Activated B cell treated with CpG ODN at 0.5 μM for 24 hours (primary cell): ENCODE data around the gene MLLT3. TPM values are rescaled to one million over a fixed set of nuclear protein-coding genes. Genes with fewer than 3 reads are reported as not detected.

Experiments used
- ATAC-seq: fragments of 200-7000 bp; cut with Tn5 transposase; one replicate; pipeline ENCODE4 v1.10.0; 2021; ENCODE audit warnings: low read depth, mild to moderate bottlenecking, moderate library complexity
- CTCF ChIA-PET: fragments of 350-600 bp; sonication (Branson Sonifier 250); formaldehyde crosslinking; loops from one replicate; lab custom pipeline; 2021; ENCODE audit warnings: antibody characterized with exemption; lab: Charles Lee
- POLR2A ChIA-PET: fragments of 350-600 bp; sonication (Branson Sonifier 250); formaldehyde crosslinking; loops from one replicate; lab custom pipeline; 2021; ENCODE audit warnings: antibody characterized with exemption; lab: Charles Lee
- DNase-seq: peaks from one replicate; pipeline ENCODE4 v3.0.0; 2022
- H3K27ac Mint-ChIP-seq: one replicate; pipeline ENCODE4 v1.8.0; 2020; ENCODE audit warnings: mixed read lengths
- H3K27me3 Mint-ChIP-seq: one replicate; pipeline ENCODE4 v1.8.0; 2021; ENCODE audit warnings: mixed read lengths
- H3K36me3 Mint-ChIP-seq: one replicate; pipeline ENCODE4 v1.8.0; 2021; ENCODE audit warnings: low read depth, mixed read lengths
- H3K4me1 Mint-ChIP-seq: one replicate; pipeline ENCODE4 v1.8.0; 2021; ENCODE audit warnings: mixed read lengths
- H3K4me3 Mint-ChIP-seq: one replicate; pipeline ENCODE4 v1.8.0; 2020; ENCODE audit warnings: mild to moderate bottlenecking, mixed read lengths
- H3K9me3 Mint-ChIP-seq: one replicate; pipeline ENCODE4 v1.8.0; 2020; ENCODE audit warnings: mixed read lengths
- intact Hi-C: fragments of 100-400 bp; cut with micrococcal nuclease; formaldehyde crosslinking; loops from one replicate; pipeline ENCODE4 v1.15.1; 2024
- total RNA-seq: library from RNA; stranded (reverse); gene quantifications from 2 replicates; pipeline ENCODE4 v1.2.3, GENCODE V29; 2022
- TF ChIP-seq, protein P1 (sequence below): fragments of 200-600 bp; IDR thresholded peaks from one replicate; pipeline ENCODE4 v1.8.0; 2022; ENCODE audit warnings: antibody characterized with exemption, mild to moderate bottlenecking

The MLLT3 gene
- total RNA-seq, 1 donor from 2014 or later: 1.5 TPM

DNA sequence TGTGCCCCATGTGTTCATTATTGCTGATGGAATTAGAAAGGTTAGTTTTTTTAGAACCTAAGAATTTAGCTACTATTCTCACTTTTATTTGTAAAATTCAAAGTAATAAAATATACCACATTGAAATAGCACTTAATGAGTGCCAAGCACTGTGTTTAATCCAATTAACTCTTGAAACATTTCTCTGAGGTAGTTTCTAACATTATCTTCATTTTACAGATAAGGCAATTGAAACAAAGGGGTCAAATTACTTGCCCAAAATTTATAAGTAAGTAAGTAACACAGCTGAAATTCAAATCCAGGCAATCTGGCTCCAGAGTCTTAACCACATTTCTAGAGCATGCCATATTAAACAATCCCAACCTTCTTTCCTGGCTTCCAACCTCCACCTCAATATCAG is 84.2 kb downstream of the MLLT3 start:
- TF ChIP-seq, protein P1, sequence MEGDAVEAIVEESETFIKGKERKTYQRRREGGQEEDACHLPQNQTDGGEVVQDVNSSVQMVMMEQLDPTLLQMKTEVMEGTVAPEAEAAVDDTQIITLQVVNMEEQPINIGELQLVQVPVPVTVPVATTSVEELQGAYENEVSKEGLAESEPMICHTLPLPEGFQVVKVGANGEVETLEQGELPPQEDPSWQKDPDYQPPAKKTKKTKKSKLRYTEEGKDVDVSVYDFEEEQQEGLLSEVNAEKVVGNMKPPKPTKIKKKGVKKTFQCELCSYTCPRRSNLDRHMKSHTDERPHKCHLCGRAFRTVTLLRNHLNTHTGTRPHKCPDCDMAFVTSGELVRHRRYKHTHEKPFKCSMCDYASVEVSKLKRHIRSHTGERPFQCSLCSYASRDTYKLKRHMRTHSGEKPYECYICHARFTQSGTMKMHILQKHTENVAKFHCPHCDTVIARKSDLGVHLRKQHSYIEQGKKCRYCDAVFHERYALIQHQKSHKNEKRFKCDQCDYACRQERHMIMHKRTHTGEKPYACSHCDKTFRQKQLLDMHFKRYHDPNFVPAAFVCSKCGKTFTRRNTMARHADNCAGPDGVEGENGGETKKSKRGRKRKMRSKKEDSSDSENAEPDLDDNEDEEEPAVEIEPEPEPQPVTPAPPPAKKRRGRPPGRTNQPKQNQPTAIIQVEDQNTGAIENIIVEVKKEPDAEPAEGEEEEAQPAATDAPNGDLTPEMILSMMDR: no peak
- H3K27me3 Mint-ChIP-seq: no peaks in the 10 kb centered on the region
- ATAC-seq (no peak), DNase-seq (no peak)
- intact Hi-C loops: no loop called here
- H3K27ac Mint-ChIP-seq: no peak overlapping the region
- ChIA-PET POLR2A (no interaction called here), CTCF (interaction anchor here (0.6 kb wide), 1 partner anchor 25 kb away, joined by 3 read pairs; no protein-coding TSS in a partner anchor)
- peaks cover 8% of the 10 kb centered on the region for H3K36me3 Mint-ChIP-seq
- H3K4me3 Mint-ChIP-seq: no peak overlapping the region
- peaks cover 19% of the 10 kb centered on the region for H3K9me3 Mint-ChIP-seq
- no peaks in the 10 kb centered on the region for H3K4me1 Mint-ChIP-seq

DNA sequence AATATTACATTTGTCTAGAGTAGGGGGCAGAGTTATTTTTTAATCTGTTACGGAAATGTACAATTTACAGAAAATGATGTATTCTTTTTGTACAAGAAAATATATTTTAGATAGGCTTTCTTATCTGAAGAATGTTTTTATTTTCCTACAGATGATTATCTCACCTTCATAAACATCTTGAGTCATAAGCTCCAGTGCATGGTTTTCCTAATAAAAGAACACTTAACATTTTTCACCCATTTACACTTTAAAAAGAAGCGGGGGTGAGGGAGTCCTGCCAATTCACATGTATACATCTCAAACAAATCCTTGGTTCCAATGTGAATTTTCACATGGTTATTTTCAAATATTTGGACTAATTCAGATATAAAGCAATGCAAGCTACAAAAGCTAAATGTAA is 85.0 kb downstream of the MLLT3 start:
- intact Hi-C loops: no loop called here
- no peaks in the 10 kb centered on the region for H3K4me1 Mint-ChIP-seq
- DNase-seq (no peak), ATAC-seq (no peak)
- no peak overlapping the region for H3K27ac Mint-ChIP-seq
- POLR2A ChIA-PET: no interaction called here
- TF ChIP-seq, protein P1: no peak
- peaks cover 19% of the 10 kb centered on the region for H3K9me3 Mint-ChIP-seq
- H3K27me3 Mint-ChIP-seq: no peaks in the 10 kb centered on the region
- H3K4me3 Mint-ChIP-seq: no peak overlapping the region
- H3K36me3 Mint-ChIP-seq: peaks cover 8% of the 10 kb centered on the region
- CTCF ChIA-PET: no interaction called here

DNA sequence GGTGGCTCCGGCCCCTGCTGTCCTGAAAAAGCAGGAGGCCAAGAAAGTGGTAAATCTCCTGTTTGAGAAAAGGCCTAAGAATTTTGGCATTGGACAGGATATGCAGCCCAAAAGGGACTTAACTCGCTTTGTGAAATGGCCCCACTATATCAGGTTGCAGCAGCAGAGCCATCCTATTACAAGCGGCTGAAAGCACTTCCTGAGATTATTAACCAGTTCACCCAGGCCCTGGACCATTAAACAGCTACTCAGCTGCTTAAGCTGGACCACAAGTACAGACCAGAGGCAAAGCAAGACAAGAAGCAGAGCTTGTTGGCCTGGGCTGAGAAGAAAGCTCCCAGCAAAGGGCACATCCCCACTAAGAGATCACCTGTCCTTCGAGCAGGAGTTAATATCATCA is 89.7 kb downstream of the MLLT3 start:
- Mint-ChIP-seq H3K9me3 (no peaks in the 10 kb centered on the region), H3K27me3 (no peaks in the 10 kb centered on the region), H3K4me1 (no peaks in the 10 kb centered on the region), H3K4me3 (no peak overlapping the region), H3K36me3 (no peaks in the 10 kb centered on the region), H3K27ac (no peak overlapping the region)
- POLR2A ChIA-PET: no interaction called here
- ATAC-seq (no peak), DNase-seq (no peak)
- TF ChIP-seq, protein P1: no peak
- intact Hi-C loops: no loop called here
- CTCF ChIA-PET: no interaction called here

DNA sequence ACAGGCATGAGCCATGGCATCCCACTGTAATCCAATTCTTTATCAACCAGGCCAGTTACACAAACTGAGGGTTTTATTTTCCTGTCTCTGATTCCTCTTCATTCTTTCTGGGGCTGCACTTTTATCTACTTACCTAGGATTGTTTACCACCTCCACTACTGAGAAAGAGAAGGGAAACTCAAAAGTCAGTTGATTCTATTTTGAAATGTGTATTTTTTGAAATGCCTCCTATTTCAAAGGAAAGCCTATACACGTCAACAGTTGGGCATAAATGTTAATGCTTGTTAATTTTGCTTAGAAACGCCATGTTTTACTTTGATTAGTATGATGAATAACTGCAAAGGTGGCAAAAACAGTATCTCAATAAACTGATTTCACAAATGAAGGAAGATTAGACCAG is 92.5 kb downstream of the MLLT3 start:
- Mint-ChIP-seq H3K4me1 (no peaks in the 10 kb centered on the region), H3K9me3 (no peaks in the 10 kb centered on the region), H3K27ac (no peak overlapping the region), H3K4me3 (no peak overlapping the region), H3K36me3 (no peaks in the 10 kb centered on the region), H3K27me3 (no peaks in the 10 kb centered on the region)
- ATAC-seq (no peak), DNase-seq (no peak)
- ChIA-PET CTCF (no interaction called here), POLR2A (no interaction called here)
- TF ChIP-seq, protein P1: no peak
- intact Hi-C loops: no loop called here

DNA sequence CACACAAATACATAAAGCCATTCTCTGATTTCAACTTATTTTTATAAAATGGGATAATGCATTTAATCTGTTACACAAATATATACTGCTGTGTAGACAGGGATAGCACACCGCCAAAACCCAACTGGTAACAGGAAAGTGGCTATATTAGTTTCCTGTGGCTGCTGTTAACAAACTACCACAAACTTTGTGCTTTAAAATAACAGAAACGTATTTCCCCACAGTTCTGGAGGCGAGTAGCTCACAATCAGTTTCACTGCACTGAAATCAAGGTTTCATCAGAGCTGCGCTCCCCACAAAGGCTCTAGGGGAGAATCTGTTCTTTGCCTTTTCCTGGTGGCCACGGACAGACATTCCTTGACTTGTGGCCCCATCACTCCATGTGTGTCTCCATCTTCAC is 94.0 kb downstream of the MLLT3 start:
- Mint-ChIP-seq H3K27ac (no peak overlapping the region), H3K9me3 (no peaks in the 10 kb centered on the region)

More for the DNA sequence above, 94.0 kb downstream of the MLLT3 start:
- ChIA-PET CTCF (no interaction called here), POLR2A (no interaction called here)
- DNase-seq (no peak), ATAC-seq (no peak)
- intact Hi-C loops: no loop called here
- Mint-ChIP-seq H3K4me3 (no peak overlapping the region), H3K27me3 (no peaks in the 10 kb centered on the region), H3K36me3 (no peaks in the 10 kb centered on the region), H3K4me1 (no peaks in the 10 kb centered on the region)
- TF ChIP-seq, protein P1: no peak
